Measurements from ENCODE around the gene ATXN10.
"Not testable (repeated sequence)": the region's sequence is repeated elsewhere in the genome, so short reads cannot be mapped to it uniquely, and the experiment has no call there.

ATXN10 gene, protein sequence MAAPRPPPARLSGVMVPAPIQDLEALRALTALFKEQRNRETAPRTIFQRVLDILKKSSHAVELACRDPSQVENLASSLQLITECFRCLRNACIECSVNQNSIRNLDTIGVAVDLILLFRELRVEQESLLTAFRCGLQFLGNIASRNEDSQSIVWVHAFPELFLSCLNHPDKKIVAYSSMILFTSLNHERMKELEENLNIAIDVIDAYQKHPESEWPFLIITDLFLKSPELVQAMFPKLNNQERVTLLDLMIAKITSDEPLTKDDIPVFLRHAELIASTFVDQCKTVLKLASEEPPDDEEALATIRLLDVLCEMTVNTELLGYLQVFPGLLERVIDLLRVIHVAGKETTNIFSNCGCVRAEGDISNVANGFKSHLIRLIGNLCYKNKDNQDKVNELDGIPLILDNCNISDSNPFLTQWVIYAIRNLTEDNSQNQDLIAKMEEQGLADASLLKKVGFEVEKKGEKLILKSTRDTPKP

DNA sequence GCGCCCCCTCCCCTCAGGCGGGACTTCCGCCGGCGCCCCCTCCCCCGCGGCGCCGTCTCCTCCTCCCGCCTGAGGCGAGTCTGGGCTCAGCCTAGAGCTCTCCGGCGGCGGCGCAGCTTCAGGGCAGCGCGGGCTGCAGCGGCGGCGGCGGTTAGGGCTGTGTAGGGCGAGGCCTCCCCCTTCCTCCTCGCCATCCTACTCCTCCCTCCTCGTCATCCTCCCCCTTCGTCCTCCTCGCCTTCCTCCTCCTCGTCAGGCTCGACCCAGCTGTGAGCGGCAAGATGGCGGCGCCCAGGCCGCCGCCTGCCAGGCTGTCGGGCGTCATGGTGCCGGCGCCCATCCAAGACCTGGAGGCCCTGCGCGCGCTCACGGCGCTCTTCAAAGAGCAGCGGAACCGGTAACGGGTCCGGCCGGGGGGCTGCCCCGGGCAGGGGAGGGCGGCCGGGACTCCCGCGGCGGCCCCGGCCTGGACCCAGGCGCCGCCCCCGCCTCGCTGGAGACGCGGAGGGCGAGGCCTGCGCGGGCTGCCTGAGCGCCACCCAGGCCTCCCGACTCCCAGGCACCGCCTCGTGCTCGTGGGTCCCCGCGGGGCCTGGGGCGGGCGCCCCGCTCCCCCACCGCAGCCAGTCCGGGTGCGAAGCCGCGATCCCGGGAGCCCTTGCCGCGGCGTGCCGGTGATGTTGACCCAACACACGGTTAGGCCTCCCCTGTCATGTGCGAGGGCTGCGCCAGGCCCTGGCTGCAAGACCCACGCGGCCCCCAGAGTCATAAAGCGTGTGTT, at the start of gene ATXN10:
TSS of gene ATXN10 (plus strand) at position 52 of the 781 bp plus-strand sequence. CDS start at position 282, 230 bp downstream.
- DNase-seq (ENCODE audit: low spot score) = peak; percentile 75

DNA sequence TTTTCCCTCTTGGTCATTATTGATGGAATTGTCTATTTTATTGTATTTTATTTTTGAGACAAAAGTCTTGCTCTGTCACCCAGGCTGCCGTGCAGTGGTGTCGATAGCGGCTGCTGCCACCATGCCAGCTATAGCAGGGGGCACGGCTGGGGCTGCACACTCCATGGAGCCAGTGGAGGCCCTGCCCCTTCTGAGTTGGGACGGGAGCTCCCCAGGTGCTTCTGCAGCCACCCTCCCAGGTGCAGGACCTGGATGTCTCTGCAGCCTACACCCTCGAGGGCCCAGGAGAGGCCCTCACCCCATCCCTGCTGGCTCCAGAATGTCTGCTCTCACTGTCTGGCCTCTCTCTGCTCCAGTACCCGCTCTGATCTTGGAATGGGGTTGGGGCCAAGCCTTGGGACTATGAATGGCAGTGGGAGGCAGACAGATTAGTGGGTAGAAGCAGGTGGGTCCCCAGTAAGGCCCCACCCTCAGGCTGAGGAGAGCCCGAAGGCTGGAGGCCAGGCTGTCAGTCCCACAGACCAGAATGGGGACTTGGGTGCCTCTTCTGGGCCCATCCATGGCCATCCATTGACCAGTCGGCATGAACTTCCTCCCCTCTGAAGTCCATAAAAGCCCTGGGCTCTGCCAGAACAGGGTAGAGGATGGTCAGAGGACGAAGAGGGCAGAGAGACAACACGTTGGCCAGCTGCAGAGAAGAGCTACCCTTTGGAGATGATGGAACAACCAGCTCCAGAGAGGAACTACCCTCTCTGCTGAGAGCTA, 49.6 kb upstream of the ATXN10 start:
- no peak for DNase-seq (ENCODE audit: low spot score)

DNA sequence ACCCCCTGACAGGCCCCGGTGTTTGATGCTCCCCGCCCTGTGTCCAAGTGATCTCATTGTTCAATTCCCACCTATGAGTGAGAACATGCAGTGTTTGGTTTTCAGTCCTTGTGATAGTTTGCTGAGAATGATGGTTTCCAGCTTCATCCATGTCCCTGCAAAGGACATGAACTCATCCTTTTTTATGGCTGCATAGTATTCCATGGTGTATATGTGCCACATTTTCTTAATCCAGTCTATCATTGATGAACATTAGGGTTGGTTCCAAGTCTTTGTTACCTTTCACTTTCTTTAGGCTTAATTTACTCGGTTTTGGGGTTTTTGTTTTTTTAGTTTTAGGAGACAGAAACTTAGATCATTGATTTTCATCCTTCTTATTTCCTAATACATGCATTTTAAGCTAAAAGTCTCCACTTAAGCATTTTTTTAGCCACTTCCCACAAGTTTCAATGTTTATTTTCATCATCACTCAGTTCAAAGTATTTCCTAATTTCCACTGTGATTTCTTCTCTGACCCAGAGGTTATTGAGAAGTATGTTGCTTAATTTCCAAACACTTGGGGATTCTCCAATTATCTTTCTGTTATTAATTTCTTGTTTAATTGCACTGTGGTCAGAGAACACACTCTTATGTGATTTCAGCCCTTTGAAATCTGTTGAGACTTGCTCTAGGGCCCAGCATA, 48.0 kb upstream of the ATXN10 start:
- DNase-seq (ENCODE audit: low spot score) = not testable (repeated sequence)

DNA sequence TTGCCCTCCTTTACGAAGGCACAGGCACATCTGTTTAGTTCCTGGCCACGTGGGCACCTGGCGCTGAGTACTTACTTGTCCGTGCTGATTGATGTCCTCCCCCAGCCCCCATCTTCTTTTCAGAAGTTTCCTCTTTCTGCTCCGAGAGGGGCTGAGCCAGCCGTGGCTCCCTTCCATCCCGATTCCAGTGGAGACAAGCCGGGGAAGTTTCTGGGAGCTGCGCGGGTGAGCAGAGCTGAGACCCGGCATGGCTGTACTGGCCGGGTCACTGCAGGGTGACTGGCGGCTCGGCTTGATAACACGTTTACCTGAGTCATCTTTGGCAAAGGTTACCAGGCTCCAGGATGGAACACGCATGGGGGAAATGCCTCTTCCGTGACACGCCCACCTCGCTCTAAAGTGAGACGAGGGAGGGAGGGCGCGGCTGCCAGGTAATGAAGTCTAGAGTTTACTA, 45.4 kb upstream of the ATXN10 start:
- DNase-seq (ENCODE audit: low spot score) = no peak

DNA sequence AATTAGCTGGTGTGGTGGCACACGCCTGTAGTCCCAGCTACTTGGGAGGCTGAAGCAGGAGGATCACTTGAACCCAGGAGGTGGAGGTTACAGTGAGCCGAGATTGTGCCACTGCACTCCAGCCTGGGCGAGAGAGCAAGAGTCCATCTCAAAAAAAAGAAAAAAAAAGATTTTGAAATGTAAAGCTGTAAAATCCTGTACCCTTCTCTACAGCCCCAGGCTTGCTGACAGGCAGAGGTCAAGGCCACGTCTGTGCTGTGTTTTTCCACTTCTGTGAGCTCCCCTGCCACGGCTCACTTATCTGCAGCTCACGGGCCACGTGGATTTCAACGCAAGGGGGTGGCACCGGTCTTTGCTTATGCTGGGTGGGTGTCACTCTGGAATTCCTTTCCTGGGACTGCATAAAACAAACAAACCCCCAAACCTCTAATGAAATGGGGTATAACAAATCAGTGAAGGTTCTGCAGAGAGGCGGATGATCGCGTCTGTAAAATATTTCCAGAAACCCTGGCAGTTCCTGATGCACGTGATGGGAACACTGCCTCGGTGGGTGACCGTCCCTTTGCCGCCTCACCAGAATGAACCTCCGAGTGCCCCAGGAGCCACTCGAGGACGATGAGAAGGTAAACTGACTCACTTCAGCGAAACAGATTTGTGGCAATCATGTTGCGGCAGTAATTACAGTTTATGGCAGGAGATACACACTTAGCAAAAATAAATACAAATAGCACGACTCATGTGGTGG, 44.0 kb upstream of the ATXN10 start:
- DNase-seq (ENCODE audit: low spot score) = no peak

DNA sequence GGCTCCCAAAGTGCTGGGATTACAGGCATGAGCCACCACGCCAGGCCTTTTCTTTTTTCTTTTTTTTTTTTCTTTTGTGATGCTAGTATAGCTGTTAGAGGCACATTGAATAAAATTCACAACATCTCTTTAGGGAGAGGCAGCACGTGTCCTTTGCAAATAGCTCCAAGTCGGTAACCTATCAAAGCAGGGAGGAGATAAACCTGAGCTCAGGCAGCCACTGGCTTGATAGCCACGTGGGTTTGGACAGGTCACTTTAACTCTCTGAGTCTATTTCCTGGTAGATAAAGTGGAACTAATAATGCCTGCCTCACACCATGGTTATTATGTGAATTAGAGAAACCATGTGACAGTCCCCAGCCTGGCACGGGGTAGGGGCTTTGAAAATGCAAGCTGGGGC, 43.1 kb upstream of the ATXN10 start:
- DNase-seq (ENCODE audit: low spot score) = no peak

DNA sequence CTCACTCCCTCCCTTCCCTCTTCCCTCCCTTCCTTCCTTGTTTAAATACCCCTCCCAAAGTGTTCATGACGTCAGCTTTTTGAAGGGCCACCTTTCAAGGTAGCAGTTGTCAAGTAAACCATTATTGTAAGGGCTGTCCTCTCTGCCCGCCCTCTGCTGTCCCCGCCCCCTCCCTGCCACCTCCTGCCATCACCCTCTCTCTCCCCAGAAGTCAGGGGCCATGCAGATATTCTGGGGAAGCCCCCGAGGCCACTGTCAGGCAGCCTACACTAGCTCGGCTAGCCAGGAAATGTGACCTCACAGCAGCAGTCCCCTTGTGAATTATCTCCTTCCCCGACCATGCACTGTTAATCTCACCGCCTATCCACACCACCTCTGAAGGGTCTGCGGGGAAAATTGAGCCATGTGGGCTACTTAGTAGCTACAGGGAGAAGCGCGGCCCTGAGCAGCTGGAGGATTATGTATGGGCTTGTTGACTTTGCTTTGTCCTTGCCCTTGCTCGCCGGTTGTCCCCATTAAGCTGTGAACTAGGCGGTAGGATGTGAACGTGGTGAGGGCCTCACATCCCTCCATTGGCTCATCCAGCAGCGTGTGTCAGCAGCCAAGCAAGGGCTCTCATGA, 42.1 kb upstream of the ATXN10 start:
- DNase-seq (ENCODE audit: low spot score) = no peak

DNA sequence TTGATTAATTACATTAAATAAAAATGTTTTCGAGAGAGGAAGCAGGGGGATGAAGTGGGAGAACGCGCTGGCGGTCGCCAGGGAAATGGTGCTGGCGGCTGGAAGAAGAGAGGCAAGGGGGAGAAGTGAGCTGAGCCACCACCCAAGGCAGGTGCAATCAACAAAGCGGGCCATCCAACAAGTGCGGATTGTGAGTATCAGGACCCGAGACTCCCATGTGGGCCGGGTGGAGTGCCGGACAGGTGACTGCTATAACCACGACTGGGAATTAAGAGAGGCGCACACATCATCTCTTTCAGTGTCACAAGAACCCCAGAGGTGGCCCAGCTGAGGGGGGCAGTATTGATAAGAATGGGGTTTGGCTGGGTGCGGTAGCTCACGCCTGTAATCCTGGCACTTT, 41.2 kb upstream of the ATXN10 start:
- DNase-seq (ENCODE audit: low spot score) = no peak

DNA sequence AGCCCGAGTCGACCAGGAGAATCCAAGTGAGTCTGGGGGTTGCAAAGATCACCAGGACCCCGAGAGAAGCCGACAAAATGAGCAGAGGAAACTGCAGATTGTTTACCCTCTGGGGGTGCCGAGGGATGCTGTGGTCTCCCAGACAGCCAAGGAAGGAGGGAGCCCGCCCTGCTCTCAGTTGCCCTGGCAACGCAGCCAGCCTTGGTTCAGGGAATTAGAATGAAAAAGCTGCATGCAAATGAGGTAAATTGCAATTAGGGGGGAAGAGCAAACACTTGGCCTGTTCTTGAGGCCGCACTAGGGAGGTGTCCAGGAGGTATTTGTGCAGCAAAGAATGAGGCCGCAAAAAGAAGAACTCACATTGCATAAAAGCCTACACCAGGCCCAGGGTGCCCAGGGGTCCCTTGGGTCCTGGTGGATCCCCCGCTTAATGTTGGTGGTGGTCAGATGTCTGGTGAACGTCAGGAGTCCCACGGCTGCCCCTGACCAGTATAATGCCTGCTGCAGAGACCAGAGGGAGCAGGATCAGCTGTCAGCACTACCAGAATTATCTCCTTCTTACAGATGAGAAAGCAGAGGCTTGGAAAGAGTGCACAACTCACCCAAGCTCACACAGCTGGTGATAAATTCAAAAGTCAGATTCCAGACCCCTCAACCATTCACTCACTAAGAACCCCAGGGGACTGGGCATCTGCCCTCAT, 40.3 kb upstream of the ATXN10 start:
- DNase-seq (ENCODE audit: low spot score) = no peak

DNA sequence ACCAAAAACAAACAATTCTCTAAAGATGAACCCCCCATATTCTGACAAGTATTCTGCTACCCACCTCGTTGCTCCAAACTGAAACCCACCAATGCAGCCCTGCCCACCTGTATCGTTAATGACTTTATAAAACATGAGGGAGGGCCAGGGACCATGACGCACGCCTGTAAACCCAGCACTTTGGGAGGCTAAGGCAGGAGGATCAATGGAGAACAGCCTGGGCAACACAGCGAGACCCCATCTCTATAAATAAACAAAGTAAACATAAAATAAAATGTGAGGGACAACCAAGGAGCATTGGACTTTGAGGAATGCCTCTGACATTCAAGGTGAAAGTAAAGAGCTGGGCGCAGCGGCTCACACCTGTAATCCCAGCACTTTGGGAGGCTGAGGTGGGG, 39.8 kb upstream of the ATXN10 start:
- DNase-seq (ENCODE audit: low spot score) = no peak

DNA sequence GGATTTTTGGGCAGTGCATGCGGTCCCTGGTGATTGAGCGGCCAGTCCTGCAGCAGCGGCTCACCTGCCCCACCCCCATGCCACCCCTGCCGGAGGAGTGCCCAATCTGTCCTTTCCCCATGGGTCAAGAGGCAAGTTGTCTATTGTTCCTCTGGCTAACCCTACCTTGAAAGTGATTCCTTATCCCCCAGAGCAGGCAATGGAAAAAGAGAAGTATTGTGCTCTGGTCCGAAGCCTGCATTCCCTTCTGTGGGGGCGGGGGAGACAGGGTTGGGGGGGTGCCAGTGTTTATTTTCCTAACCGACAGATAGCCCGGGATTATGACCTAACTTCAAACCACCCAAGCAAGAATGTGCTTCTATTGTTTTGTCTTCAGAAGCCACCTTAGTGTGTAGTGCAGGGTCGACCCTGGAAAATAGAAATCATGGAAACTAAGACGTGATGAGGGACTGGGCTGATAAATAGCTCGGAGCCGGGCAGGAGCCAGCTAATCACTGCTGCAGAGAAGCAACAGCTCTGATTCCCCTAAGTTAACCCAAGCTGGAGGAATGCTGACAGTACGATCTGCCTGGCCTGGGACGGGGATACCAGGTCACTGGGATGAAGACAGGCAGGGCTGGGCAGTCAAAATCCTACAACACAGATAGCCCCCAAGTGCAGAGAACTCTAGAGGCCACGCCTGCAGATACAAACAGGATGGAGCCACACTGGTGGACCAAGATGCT, 38.7 kb upstream of the ATXN10 start:
- DNase-seq (ENCODE audit: low spot score) = no peak

DNA sequence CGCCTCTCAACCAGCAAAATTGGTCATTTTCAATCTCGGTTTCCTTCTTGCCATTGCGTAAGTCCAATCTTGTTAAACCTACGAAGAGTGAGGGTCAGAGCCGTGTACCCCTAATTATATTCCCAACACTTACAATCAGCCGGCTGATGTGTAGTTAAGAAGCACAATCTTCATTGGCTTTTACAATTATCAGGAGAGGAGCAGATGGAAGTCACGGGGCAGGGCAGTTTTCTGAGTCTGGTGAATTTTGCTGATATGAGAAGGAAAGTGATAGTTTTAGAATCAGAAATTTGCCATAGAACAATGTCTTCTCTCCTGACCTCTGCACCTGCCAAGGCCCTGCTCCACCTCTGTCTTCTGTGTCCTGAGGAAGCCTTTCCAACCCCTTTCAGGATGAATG, 35.0 kb upstream of the ATXN10 start:
- no peak for DNase-seq (ENCODE audit: low spot score)

DNA sequence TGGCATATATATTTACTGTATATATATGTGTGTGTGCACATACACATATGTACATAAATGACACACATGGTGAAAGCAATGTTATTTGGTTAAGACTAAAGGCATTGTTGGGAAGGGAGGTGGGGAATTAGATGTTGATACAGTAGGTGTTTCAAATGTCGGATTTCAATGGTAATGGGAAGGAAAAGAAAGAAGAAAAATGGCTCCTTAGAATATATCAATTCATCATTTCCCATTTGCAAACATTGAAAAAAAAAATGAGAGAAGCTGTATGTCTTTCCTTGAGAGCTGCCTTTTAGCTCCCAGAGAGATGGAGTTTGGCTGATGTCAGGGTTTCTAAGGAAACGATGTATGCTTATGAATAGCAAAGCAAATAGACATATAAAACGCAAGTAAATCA, 33.4 kb upstream of the ATXN10 start:
- DNase-seq (ENCODE audit: low spot score) = no peak

DNA sequence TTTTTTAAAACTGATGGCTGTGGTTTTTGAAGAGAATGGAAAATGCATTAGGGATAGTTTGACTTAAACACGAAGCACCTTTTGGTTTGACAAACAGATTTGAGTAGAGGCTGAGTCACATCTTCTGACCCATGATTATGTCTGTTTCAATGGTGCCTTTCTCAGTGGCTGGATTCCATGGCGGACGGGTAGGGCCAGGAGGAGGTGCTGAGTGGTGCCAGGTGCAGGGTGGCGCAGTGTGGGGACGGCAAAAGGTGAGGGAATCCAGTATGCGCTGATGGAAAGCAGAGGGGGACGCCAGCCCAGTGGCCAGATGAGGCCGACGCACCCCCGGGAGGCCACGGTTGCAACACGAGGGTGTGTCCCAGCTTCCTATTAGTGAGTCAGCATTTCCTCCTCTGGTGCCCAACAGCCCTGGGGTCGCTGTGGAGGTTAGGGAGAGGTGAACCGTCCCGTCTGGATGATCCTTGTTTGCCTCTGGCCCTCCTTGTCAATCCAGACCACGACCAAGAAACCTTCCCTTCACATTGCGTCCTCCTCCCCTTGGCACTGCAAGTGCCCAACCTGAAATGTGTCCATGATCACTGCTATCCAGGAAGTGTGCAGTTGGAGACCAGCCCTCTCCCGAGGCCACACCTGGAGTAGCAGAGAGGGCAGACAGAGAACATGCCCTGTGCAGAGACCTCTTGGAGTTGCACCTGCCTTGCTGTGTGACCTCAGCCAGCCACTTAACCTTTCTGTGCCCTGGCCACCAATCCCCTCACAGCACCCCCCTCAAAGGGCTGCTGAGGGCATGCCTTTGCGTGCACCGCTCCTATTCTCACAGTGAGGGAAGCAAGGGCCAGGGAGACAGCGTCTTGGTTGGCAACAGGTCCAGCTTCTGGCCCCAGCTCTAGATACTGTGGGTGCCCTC, 32.5 kb upstream of the ATXN10 start:
- peak; percentile 46 for DNase-seq (ENCODE audit: low spot score)

DNA sequence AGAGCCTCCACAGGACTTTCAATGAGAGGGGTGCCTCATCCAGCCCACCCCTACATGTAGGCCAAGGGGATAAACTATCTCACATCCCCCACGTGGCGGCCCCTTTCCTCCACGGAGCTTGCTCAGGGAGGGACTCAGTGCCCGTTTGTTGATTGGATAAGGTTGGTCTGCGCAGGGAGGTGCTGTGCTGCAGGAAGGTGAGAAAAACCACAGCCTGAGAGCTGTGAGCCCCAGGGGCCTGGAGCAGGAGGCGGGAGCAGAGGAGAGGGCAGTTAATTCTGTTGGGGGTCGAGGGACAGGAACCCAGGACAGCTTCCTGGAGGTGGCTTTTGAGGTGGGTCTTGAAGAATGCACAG, 31.9 kb upstream of the ATXN10 start:
- DNase-seq (ENCODE audit: low spot score) = peak; percentile 20

DNA sequence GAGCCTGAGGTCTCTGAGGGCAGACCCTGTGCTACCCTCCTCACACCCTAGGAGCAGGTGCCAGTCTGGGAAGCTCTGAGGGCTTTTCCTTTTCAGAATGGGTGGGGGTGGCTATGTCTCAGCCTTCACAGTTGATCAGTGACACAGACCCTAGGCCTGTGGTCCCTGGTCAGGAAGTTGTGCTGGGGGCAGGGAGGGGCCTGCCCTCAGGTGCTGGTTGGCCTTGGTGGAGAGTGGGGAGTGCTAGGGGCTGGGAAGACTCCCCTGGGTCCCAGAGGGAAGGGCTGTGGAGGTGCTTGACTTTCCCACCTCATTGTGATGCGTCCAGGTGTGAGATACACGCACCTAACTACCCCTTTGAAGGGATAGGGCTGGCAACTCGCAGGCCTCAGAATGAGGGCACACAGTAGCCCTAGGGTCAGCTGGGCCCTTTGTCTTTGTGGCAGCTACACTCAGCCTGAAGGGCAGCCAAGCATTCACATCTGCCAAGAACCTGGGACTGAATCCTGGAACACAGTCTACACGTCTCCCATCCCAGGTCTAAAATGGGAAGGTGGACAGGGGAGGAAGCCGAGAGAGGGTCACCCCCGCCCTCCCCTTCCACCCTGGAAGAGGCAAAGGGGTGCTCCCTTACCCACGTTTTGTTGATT, 31.2 kb upstream of the ATXN10 start:
- no peak for DNase-seq (ENCODE audit: low spot score)

DNA sequence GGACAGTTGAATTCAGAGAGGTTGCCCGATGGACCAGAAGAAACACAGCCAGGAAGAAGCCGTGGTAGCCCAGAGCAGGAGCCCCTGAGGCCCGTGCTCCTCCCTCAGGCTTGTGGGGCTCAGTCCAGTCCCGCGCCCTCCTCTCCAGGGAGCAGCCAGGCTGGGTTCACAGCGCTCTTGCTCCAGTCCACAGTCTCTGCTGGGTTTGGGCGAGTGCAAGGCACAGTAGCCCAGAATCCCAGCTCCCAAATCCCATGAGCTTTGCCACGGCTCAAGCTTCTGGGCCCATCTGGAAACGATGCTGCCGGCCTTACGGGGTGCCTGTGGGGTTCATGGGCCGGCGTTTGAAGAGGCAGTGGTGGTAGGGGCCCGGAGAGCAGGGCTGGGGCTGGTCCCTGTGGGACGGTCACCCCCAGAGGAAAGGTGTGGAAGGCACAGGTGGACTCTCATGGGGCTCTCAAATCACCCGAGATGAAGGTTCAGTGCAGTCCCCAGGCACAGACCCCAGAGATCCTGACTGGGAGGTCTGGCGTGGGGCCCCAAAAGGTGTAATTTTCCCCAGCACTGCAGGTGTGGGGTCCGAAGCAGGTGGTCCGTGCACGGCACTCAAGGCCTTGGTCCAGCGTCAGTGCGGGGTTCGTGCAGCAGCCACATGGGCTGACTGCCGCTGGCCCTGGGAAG, 30.6 kb upstream of the ATXN10 start:
- no peak for DNase-seq (ENCODE audit: low spot score)
